NT2/D1 (cell line): ENCODE data around the gene DNAJC6.

ENCODE experiments used
- DNase-seq: peaks from one replicate; pipeline ENCODE4 v3.0.0-alpha.2; 2011; ENCODE audit warnings: low read depth, low spot score
- H3K27me3 ChIP-seq: 2 replicates; pipeline ENCODE4 v1.6.0; 2011; ENCODE audit warnings: mild to moderate bottlenecking; ENCODE audit not compliant: insufficient read length, insufficient read depth
- H3K36me3 ChIP-seq: 2 replicates; pipeline ENCODE4 v1.6.1; 2011; ENCODE audit warnings: mild to moderate bottlenecking, low read length, mixed read lengths; ENCODE audit not compliant: insufficient read depth, insufficient read length
- H3K4me1 ChIP-seq: 2 replicates; pipeline ENCODE4 v1.5.1; 2011; ENCODE audit not compliant: insufficient read depth, insufficient read length
- H3K4me3 ChIP-seq: 2 replicates; pipeline ENCODE4 v1.5.1; 2011; ENCODE audit warnings: low read depth; ENCODE audit not compliant: insufficient read length
- H3K9ac ChIP-seq: 2 replicates; pipeline ENCODE4 v1.6.0; 2011; ENCODE audit warnings: low read depth; ENCODE audit not compliant: insufficient read length
- H3K9me3 ChIP-seq: 2 replicates; pipeline ENCODE4 v1.5.1; 2011; ENCODE audit warnings: mild to moderate bottlenecking, low read length; ENCODE audit not compliant: insufficient read depth
- SUZ12 ChIP-seq: IDR thresholded peaks from 2 replicates; pipeline ENCODE4 v1.6.1; 2011; ENCODE audit not compliant: insufficient read length, insufficient read depth; ENCODE audit errors: extremely low read depth
- YY1 ChIP-seq: IDR thresholded peaks from 2 replicates; pipeline ENCODE4 v1.6.1; 2011; ENCODE audit not compliant: insufficient read length, insufficient read depth
- ZNF274 ChIP-seq: IDR thresholded peaks from 2 replicates; pipeline ENCODE4 v1.6.1; 2011; ENCODE audit warnings: mild to moderate bottlenecking, low read depth, low read length

The DNAJC6 gene

GRCh38 chr1:65265651-65266351 is 43.5 kb upstream of the DNAJC6 start:
- peak overlapping the region; percentile 71 for H3K4me3 ChIP-seq
- peak overlapping the region; percentile 87 for H3K9ac ChIP-seq

GRCh38 chr1:65266476-65266875 is 42.9 kb upstream of the DNAJC6 start:
- no peak for DNase-seq
- H3K9ac ChIP-seq, result no peak overlapping the region
- peaks cover 12% of the 10 kb centered on the region for H3K27me3 ChIP-seq
- H3K4me1 ChIP-seq, result peaks cover 4% of the 10 kb centered on the region
- H3K4me3 ChIP-seq, result peak overlapping the region; percentile 71
- TF ChIP-seq SUZ12, result no peak
- TF ChIP-seq YY1, result no peak
- no peak for TF ChIP-seq ZNF274
- H3K36me3 ChIP-seq, result no peaks in the 10 kb centered on the region
- no peaks in the 10 kb centered on the region for H3K9me3 ChIP-seq

More at GRCh38 chr1:65265651-65266351, 43.5 kb upstream of the DNAJC6 start:
- Histone ChIP-seq H3K9me3 (no peaks in the 10 kb centered on the region), H3K36me3 (no peaks in the 10 kb centered on the region), H3K4me1 (peaks cover 4% of the 10 kb centered on the region), H3K27me3 (peaks cover 12% of the 10 kb centered on the region)
- DNase-seq, result peak; percentile 83
- TF ChIP-seq SUZ12 (no peak), ZNF274 (no peak), YY1 (no peak)

- Histone ChIP-seq H3K27me3 (peaks cover 12% of the 10 kb centered on the region), H3K4me1 (peaks cover 4% of the 10 kb centered on the region), H3K4me3 (no peak overlapping the region), H3K36me3 (no peaks in the 10 kb centered on the region), H3K9ac (no peak overlapping the region), H3K9me3 (no peaks in the 10 kb centered on the region)
- DNase-seq, result no peak
- no peak for TF ChIP-seq SUZ12
- TF ChIP-seq ZNF274, result no peak
- no peak for TF ChIP-seq YY1
Measured at GRCh38 chr1:65267271-65267670, 42.1 kb upstream of the DNAJC6 start.

- Histone ChIP-seq H3K36me3 (no peaks in the 10 kb centered on the region), H3K9me3 (no peaks in the 10 kb centered on the region), H3K4me3 (no peak overlapping the region), H3K9ac (no peak overlapping the region), H3K27me3 (peaks cover 12% of the 10 kb centered on the region), H3K4me1 (peaks cover 4% of the 10 kb centered on the region)
- TF ChIP-seq SUZ12 (no peak), YY1 (no peak), ZNF274 (no peak)
- DNase-seq, result no peak
Measured at GRCh38 chr1:65267683-65268082, 41.7 kb upstream of the DNAJC6 start.

GRCh38 chr1:65269612-65270011 is 39.7 kb upstream of the DNAJC6 start:
- no peaks in the 10 kb centered on the region for H3K36me3 ChIP-seq
- TF ChIP-seq SUZ12 (no peak), ZNF274 (no peak), YY1 (no peak)
- no peaks in the 10 kb centered on the region for H3K9me3 ChIP-seq
- no peaks in the 10 kb centered on the region for H3K4me1 ChIP-seq
- DNase-seq, result no peak
- H3K9ac ChIP-seq, result no peak overlapping the region
- peaks cover 12% of the 10 kb centered on the region for H3K27me3 ChIP-seq
- no peak overlapping the region for H3K4me3 ChIP-seq

- H3K36me3 ChIP-seq, result no peaks in the 10 kb centered on the region
- no peaks in the 10 kb centered on the region for H3K9me3 ChIP-seq
- no peaks in the 10 kb centered on the region for H3K27me3 ChIP-seq
- TF ChIP-seq ZNF274 (no peak), SUZ12 (no peak), YY1 (no peak)
- no peak overlapping the region for H3K4me3 ChIP-seq
- peaks cover 2% of the 10 kb centered on the region for H3K4me1 ChIP-seq
- no peak for DNase-seq
- no peak overlapping the region for H3K9ac ChIP-seq
Measured at GRCh38 chr1:65276197-65276939, 33.0 kb upstream of the DNAJC6 start.

- no peaks in the 10 kb centered on the region for H3K36me3 ChIP-seq
- H3K9ac ChIP-seq, result no peak overlapping the region
- no peak overlapping the region for H3K4me3 ChIP-seq
- H3K9me3 ChIP-seq, result no peaks in the 10 kb centered on the region
- H3K27me3 ChIP-seq, result no peaks in the 10 kb centered on the region
- DNase-seq, result no peak
- TF ChIP-seq ZNF274 (no peak), SUZ12 (no peak), YY1 (no peak)
- peaks cover 4% of the 10 kb centered on the region for H3K4me1 ChIP-seq
Measured at GRCh38 chr1:65277605-65278347, 31.6 kb upstream of the DNAJC6 start.
